GM12891 (cell line): Measurements from ENCODE around the gene MOCOS.

Source experiments
- PAX5 ChIP-seq: IDR thresholded peaks from 2 replicates; pipeline ENCODE4 v1.6.1; 2011; ENCODE audit warnings: low read length, moderate library complexity, mild to moderate bottlenecking; ENCODE audit not compliant: insufficient read depth, severe bottlenecking
- POLR2A ChIP-seq: IDR thresholded peaks from 2 replicates; pipeline ENCODE4 v1.6.1; 2011; ENCODE audit warnings: low read depth, low read length, control low read depth
- POLR2AphosphoS5 ChIP-seq: IDR thresholded peaks from 2 replicates; pipeline ENCODE4 v1.6.1; 2011; ENCODE audit warnings: low read depth, low read length, control low read depth
- TAF1 ChIP-seq: IDR thresholded peaks from 2 replicates; pipeline ENCODE4 v1.6.1; 2011; ENCODE audit warnings: low read depth, low read length, control low read depth

GRCh38 chr18:36275561-36275960, 88.3 kb downstream of the MOCOS start:
- TF ChIP-seq POLR2A (no peak), POLR2AphosphoS5 (no peak), TAF1 (no peak), PAX5 (no peak)
